Kidney (tissue), 14 donors: Measurements from ENCODE around the gene MCM3AP. TPM values are rescaled to one million over a fixed set of nuclear protein-coding genes. Genes with fewer than 3 reads are reported as not detected.
"Not testable (repeated sequence)": the region's sequence is repeated elsewhere in the genome, so short reads cannot be mapped to it uniquely, and the experiment has no call there.

Experiments used
- DNase-seq, 5 donors: peaks; one replicate each; pipeline ENCODE4 v3.0.0-alpha.2; 2013 to 2020
- FAIRE-seq: peaks from 2 replicates; lab custom pipeline; 2012; peaks lifted over from hg19 to GRCh38; lab: Jason Lieb, UNC
- H3K27ac ChIP-seq, 2 donors: one replicate each; pipeline ENCODE4 v1.7.0; 2013; ENCODE audit warnings: low read depth in 2 of 2, low read length in 2 of 2, inconsistent platforms in 1 of 2
- H3K27me3 ChIP-seq: one replicate; pipeline ENCODE4 v1.7.1; 2013; ENCODE audit warnings: low read length, inconsistent platforms; ENCODE audit not compliant: control insufficient read depth, insufficient read depth
- H3K36me3 ChIP-seq, 3 donors: one replicate each; pipeline versions ENCODE4 v1.7.0 to v1.7.1; 2013; ENCODE audit warnings: low read length in 3 of 3, control low read depth in 1 of 3, inconsistent platforms in 1 of 3; ENCODE audit not compliant: insufficient read depth in 3 of 3, control insufficient read depth in 2 of 3
- H3K4me1 ChIP-seq, 3 donors: one replicate each; pipeline versions ENCODE4 v1.7.0 to v1.7.1; 2013; ENCODE audit warnings: low read length in 3 of 3, inconsistent platforms in 1 of 3, low read depth in 1 of 3; ENCODE audit not compliant: control insufficient read depth in 2 of 3, insufficient read depth in 2 of 3
- H3K4me3 ChIP-seq, 3 donors: one replicate each; pipeline versions ENCODE4 v1.7.0 to v1.8.1; 2013; ENCODE audit warnings: low read length in 3 of 3, control low read depth in 1 of 3, inconsistent platforms in 1 of 3
- H3K9ac ChIP-seq, 3 donors: one replicate each; pipeline versions ENCODE4 v1.7.0 to v1.7.1; 2013; ENCODE audit warnings: low read length in 3 of 3, control low read depth in 1 of 3, inconsistent platforms in 1 of 3
- H3K9me3 ChIP-seq, 3 donors: one replicate each; pipeline versions ENCODE4 v1.7.0 to v1.7.1; 2013; ENCODE audit warnings: low read length in 3 of 3, control low read depth in 1 of 3, inconsistent platforms in 1 of 3; ENCODE audit not compliant: control insufficient read depth in 2 of 3, insufficient read depth in 1 of 3
- CTCF ChIP-seq: IDR thresholded peaks from 3 replicates; pipeline ENCODE4 v1.5.1; 2012; ENCODE audit warnings: mild to moderate bottlenecking, moderate library complexity, borderline replicate concordance; ENCODE audit not compliant: insufficient read depth; ENCODE audit errors: extremely low read depth
- intact Hi-C: fragments of 100-400 bp; cut with DNase I; formaldehyde crosslinking; loops from one replicate; pipeline ENCODE4 v1.11.1; 2022
- polyA plus RNA-seq: library from polyadenylated mRNA; stranded (reverse); fragments of 350-450 nt; fragmentation: Illumina TruSeq; extraction: RNeasy Lipid Tissue Mini Kit (QIAGEN cat#74804); gene quantifications from one replicate; pipeline ENCODE4 v1.2.3, GENCODE V29; 2014; ENCODE audit warnings: low read depth, low replicate concordance; ENCODE audit not compliant: insufficient read depth
- total RNA-seq: library from RNA; stranded (reverse); fragmentation: NEBNext Ultra II Directional; extraction: Animal tissue kit (Norgen Biotek cat#: 25700); gene quantifications from one replicate; pipeline ENCODE4 v1.2.1, GENCODE V29; 2021
- donor health status: control.
- donor health status: control.
- donor health status: control.
- donor health status: control.
- donor health status: control.
- donor health status: DM: yes; HTN: yes; CAD: no.
- donor health status: Normal renal cell carcinoma (clear cell type).

The MCM3AP gene
- total and polyA plus RNA-seq, 2 donors from 2014 or later, result 29.0 to 101 TPM

- no peak overlapping the region for H3K9ac ChIP-seq
- intact Hi-C loops, result no loop called here
- no peaks in the 10 kb centered on the region for H3K4me1 ChIP-seq
- no peaks in the 10 kb centered on the region for H3K27me3 ChIP-seq
- no peak overlapping the region for H3K27ac ChIP-seq
- DNase-seq (no peak), FAIRE-seq (no peak)
- H3K36me3 ChIP-seq, result peaks cover 16 to 65% (median 60%) of the 10 kb centered on the region in 3 donors
- no peaks in the 10 kb centered on the region for H3K9me3 ChIP-seq
- no peak overlapping the region for H3K4me3 ChIP-seq
- TF ChIP-seq CTCF, result no peak
Measured at GRCh38 chr21:46244602-46245001, 40.8 kb downstream of the MCM3AP start.

- FAIRE-seq (no peak), DNase-seq (no peak)
Measured at GRCh38 chr21:46243960-46244361, 41.5 kb downstream of the MCM3AP start.

GRCh38 chr21:46243325-46243724 lies 42.1 kb downstream of the MCM3AP start:
- Histone ChIP-seq H3K9ac (no peak overlapping the region), H3K27ac (no peak overlapping the region), H3K4me1 (no peaks in the 10 kb centered on the region), H3K9me3 (no peaks in the 10 kb centered on the region), H3K27me3 (no peaks in the 10 kb centered on the region), H3K4me3 (no peak overlapping the region), H3K36me3 (peaks cover 16 to 64% (median 62%) of the 10 kb centered on the region in 3 donors)
- intact Hi-C loops, result no loop called here
- no peak for DNase-seq
- FAIRE-seq, result no peak
- TF ChIP-seq CTCF, result no peak

More at GRCh38 chr21:46243960-46244361, 41.5 kb downstream of the MCM3AP start:
- H3K4me1 ChIP-seq, result no peaks in the 10 kb centered on the region
- no peak for TF ChIP-seq CTCF
- H3K4me3 ChIP-seq, result no peak overlapping the region
- no peak overlapping the region for H3K9ac ChIP-seq
- H3K36me3 ChIP-seq, result peaks cover 16 to 62% (median 60%) of the 10 kb centered on the region in 3 donors
- no peak overlapping the region for H3K27ac ChIP-seq
- H3K9me3 ChIP-seq, result no peaks in the 10 kb centered on the region
- intact Hi-C loops, result no loop called here
- H3K27me3 ChIP-seq, result no peaks in the 10 kb centered on the region

GRCh38 chr21:46241577-46241976 lies 43.8 kb downstream of the MCM3AP start:
- intact Hi-C loops, H3K4me1 ChIP-seq, H3K27me3 ChIP-seq, DNase-seq, H3K9me3 ChIP-seq, H3K9ac ChIP-seq, H3K4me3 ChIP-seq, FAIRE-seq, H3K27ac ChIP-seq: not testable (repeated sequence)
- H3K36me3 ChIP-seq, result peaks cover 18 to 57% (median 52%) of the 10 kb centered on the region in 3 donors
